Ovary (tissue), 9 donors: Measurements from ENCODE around the gene GLI3. TPM values are rescaled to one million over a fixed set of nuclear protein-coding genes. Genes with fewer than 3 reads are reported as not detected.

Source experiments
- DNase-seq, 5 donors: peaks; one replicate each; pipeline ENCODE4 v3.0.0-alpha.2; 2019 to 2020
- H3K27ac ChIP-seq, 2 donors: fragments of 200-600 bp; one replicate each; pipeline versions ENCODE4 v1.5.1 to v1.8.0; 2019 to 2022
- H3K27me3 ChIP-seq: fragments of 200-600 bp; one replicate; pipeline ENCODE4 v1.8.0; 2022
- H3K36me3 ChIP-seq: fragments of 200-600 bp; sonication (generic); one replicate; pipeline ENCODE4 v1.5.1; 2019
- H3K4me1 ChIP-seq: one replicate; pipeline ENCODE4 v1.8.1; 2013; ENCODE audit warnings: mild to moderate bottlenecking, moderate library complexity; ENCODE audit not compliant: insufficient read depth
- H3K4me3 ChIP-seq: fragments of 200-600 bp; sonication (generic); one replicate; pipeline ENCODE4 v1.5.1; 2017
- H3K9me3 ChIP-seq, 2 donors: fragments of 200-600 bp in 1 of 2; sonication (generic) in 1 of 2; one replicate each; pipeline versions ENCODE4 v1.5.1 to v1.8.1; 2013 to 2019; ENCODE audit warnings: mild to moderate bottlenecking in 1 of 2, moderate library complexity in 1 of 2
- EP300 ChIP-seq: sonication (generic); formaldehyde crosslinking; IDR thresholded peaks from one replicate; pipeline ENCODE4 v1.6.1; 2017; ENCODE audit warnings: antibody characterized with exemption
- POLR2A ChIP-seq: fragments of 450-650 bp; IDR thresholded peaks from one replicate; pipeline ENCODE4 v1.6.1; 2017; ENCODE audit warnings: antibody characterized with exemption, mild to moderate bottlenecking, moderate library complexity
- WGBS, 3 donors: extraction: QIAGEN DNeasy Blood & Tissue Kit in 1 of 3; methylation state at CpG; one replicate each; pipeline versions ENCODE4 v1.1.5 to v1.1.7; 2013 to 2017; 5-methylcytosine and 5-hydroxymethylcytosine counted together
- intact Hi-C, 4 donors: fragments of 100-400 bp; cut with DNase I; formaldehyde crosslinking; loops; one replicate each; pipeline versions ENCODE4 v1.11.0 to v1.15.1; 2022 to 2023
- polyA plus RNA-seq, 2 donors: library from polyadenylated mRNA; stranded (reverse); fragments of 200-250 nt in 1 of 2; fragments of 350-450 nt in 1 of 2; fragmentation: Illumina TruSeq in 1 of 2; extraction: RNeasy Lipid Tissue Mini Kit (QIAGEN cat#74804) in 1 of 2; gene quantifications; one replicate each; pipeline ENCODE4 v1.2.3, GENCODE V29; 2013 to 2014
- total RNA-seq, 7 donors: library from RNA; depleted of rRNA in 2 of 7; stranded (reverse); fragments of >200 nt in 2 of 7; fragmentation: NEBNext Ultra II Directional in 3 of 7; extraction: Animal tissue kit (Norgen Biotek cat#: 25700) in 3 of 7; gene quantifications; one replicate each; pipeline versions ENCODE4 v1.1.0 to v1.2.4, GENCODE V29; 2016 to 2023
- TF ChIP-seq, protein P1 (sequence below), 3 donors: fragments of 450-650 bp in 2 of 3; fragments of 200-600 bp in 1 of 3; IDR thresholded peaks; one replicate each; pipeline versions ENCODE4 v1.5.1 to v1.8.0; 2016 to 2022; ENCODE audit warnings: antibody characterized with exemption in 3 of 3, mild to moderate bottlenecking in 1 of 3
- donor health status: DM: no; HTN: no; CAD: no; lungs with moderate emphysema.
- donor health status: DM: no; HTN: no; CAD: no.
- donor health status: Bipolar disorder and iron deficiency.
- donor health status: DM: yes; HTN: yes; CAD: no.
- donor health status: DM: no; HTN: no; CAD: no.
- donor health status: DM: yes; HTN: yes; CAD: no.

The GLI3 gene
- total and polyA plus RNA-seq, 9 donors = 9.5 to 67.1 (median 50.5) TPM

DNA sequence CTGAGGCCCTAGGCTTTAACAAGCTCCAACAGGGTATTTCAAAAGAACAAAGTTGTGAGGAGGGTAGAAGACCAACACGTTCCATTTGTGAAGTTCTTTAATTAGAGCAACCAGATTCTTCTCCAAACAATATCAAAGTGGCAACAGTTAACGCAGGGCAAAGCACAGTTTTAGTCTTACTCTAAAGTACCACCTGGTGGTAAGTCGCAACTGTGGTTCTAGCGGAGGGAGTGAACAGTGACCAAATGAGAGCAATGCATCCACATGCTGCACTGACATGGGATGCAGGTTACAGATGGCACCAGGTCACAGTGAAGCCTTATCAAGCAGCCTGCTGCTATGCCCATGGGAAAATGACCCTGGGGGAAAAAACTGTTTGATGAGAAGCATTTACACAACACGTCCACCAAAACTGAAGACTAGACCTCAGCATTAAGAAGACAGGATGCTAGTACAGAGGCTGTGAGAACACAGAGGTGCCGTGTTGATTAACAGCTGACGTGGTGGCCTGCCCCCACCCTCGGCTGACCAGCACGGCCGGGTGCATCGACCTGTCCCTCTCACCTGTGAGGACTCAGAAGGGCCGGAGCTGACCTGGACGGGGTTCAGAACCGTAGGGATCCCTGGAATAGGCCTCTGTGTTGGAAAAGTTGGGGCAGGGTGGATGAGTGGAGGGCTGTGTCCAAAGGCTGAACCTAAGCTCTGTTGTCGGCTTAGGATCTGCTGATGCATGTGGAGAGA is 211.2 kb downstream of the GLI3 start:
- intact Hi-C loops = no loop called here
- 88 to 92% (median 92%) methylated on average over 15 of the region's 15 CpGs for WGBS, 3 donors

DNA sequence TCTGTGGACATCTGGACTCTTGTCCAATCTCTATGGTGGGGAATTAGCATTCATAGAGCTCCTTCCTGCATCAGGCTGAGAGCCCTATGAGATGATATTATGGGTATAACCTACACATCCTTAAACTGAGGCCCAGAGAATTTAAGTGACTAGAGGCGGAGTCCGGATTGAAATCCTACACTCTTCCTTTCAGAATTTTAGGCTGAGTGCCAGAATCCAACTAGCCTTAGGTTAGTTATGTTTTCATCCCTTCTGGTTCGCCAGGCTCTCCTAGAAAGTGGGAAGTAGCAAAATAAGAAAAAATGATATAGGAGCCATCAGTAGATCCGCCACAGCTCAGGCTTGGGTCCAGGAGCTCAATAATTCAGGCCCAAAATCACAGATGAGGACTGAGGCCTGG is 212.5 kb downstream of the GLI3 start:
- intact Hi-C loops = no loop called here
- Histone ChIP-seq H3K9me3 (no peaks in the 10 kb centered on the region), H3K27ac (no peak overlapping the region), H3K36me3 (no peaks in the 10 kb centered on the region), H3K27me3 (no peaks in the 10 kb centered on the region), H3K4me3 (no peak overlapping the region), H3K4me1 (no peaks in the 10 kb centered on the region)
- WGBS, 3 donors = 87 to 94% (median 89%) methylated on average over 4 of the region's 4 CpGs
- no peak for TF ChIP-seq EP300
- TF ChIP-seq, protein P1, sequence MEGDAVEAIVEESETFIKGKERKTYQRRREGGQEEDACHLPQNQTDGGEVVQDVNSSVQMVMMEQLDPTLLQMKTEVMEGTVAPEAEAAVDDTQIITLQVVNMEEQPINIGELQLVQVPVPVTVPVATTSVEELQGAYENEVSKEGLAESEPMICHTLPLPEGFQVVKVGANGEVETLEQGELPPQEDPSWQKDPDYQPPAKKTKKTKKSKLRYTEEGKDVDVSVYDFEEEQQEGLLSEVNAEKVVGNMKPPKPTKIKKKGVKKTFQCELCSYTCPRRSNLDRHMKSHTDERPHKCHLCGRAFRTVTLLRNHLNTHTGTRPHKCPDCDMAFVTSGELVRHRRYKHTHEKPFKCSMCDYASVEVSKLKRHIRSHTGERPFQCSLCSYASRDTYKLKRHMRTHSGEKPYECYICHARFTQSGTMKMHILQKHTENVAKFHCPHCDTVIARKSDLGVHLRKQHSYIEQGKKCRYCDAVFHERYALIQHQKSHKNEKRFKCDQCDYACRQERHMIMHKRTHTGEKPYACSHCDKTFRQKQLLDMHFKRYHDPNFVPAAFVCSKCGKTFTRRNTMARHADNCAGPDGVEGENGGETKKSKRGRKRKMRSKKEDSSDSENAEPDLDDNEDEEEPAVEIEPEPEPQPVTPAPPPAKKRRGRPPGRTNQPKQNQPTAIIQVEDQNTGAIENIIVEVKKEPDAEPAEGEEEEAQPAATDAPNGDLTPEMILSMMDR (IDR thresholded peaks at IDR 0.05) = no peak
- TF ChIP-seq POLR2A = no peak
- DNase-seq = no peak

More for the DNA sequence above, 211.2 kb downstream of the GLI3 start:
- H3K4me1 ChIP-seq = no peaks in the 10 kb centered on the region
- DNase-seq = no peak
- H3K27me3 ChIP-seq = no peaks in the 10 kb centered on the region
- TF ChIP-seq, protein P1 (IDR thresholded peaks at IDR 0.05) = no peak
- no peak for TF ChIP-seq EP300
- TF ChIP-seq POLR2A = no peak
- no peak overlapping the region for H3K27ac ChIP-seq
- H3K4me3 ChIP-seq = no peak overlapping the region
- H3K9me3 ChIP-seq = no peaks in the 10 kb centered on the region
- H3K36me3 ChIP-seq = no peaks in the 10 kb centered on the region

DNA sequence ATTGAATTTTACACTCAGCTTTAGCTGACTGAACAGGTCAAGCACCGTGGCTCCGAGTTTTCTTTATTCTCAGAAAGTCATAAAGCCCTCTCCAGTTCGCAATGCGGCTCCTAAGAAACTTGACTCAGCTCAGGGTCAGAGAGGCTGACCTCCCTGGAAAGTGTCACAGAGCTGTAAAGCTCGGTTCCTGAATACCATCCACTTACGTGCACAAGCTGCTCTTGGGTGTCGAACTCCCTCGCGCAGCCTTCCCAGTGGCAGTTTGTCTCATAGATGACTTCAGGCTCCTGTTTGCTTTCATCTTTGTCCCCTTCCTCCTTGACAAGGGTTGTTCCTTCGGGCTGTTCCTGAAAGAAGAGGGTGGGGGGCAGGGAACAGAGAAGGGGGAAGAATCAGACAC is 213.7 kb downstream of the GLI3 start:
- no peaks in the 10 kb centered on the region for H3K27me3 ChIP-seq
- TF ChIP-seq, protein P1 (IDR thresholded peaks at IDR 0.05) = no peak
- TF ChIP-seq EP300 = no peak
- TF ChIP-seq POLR2A = no peak
- H3K27ac ChIP-seq = no peak overlapping the region
- no peaks in the 10 kb centered on the region for H3K4me1 ChIP-seq
- DNase-seq = no peak
- no peaks in the 10 kb centered on the region for H3K9me3 ChIP-seq
- intact Hi-C loops = no loop called here
- 66 to 69% (median 68%) methylated on average over 10 of the region's 10 CpGs for WGBS, 3 donors
- H3K36me3 ChIP-seq = no peaks in the 10 kb centered on the region
- no peak overlapping the region for H3K4me3 ChIP-seq

- 61 to 83% (median 77%) methylated on average over 2 of the region's 2 CpGs for WGBS, 3 donors
- no peak overlapping the region for H3K27ac ChIP-seq
- no peaks in the 10 kb centered on the region for H3K9me3 ChIP-seq
- H3K36me3 ChIP-seq = no peaks in the 10 kb centered on the region
- DNase-seq = no peak
- H3K4me1 ChIP-seq = no peaks in the 10 kb centered on the region
- no peak overlapping the region for H3K4me3 ChIP-seq
- H3K27me3 ChIP-seq = no peaks in the 10 kb centered on the region
- intact Hi-C loops = no loop called here
- TF ChIP-seq EP300 (no peak), POLR2A (no peak)
- TF ChIP-seq, protein P1 (IDR thresholded peaks at IDR 0.05) = no peak
Observed at GRCh38 chr7:42022791-42023190, 214.2 kb downstream of the GLI3 start.
